ENCODE results near the gene RNF34. TPM values are rescaled to one million over a fixed set of nuclear protein-coding genes. Genes with fewer than 3 reads are reported as not detected.
A peak's percentile ranks its signal among the peaks of the same experiment; 100 is the strongest.

The RNF34 gene
- total and polyA plus RNA-seq, 2 of the 13 experiments (the other 11 are each of a cell fraction or from before 2014, with no cell fraction given): 36.8 to 53.2 TPM

DNA sequence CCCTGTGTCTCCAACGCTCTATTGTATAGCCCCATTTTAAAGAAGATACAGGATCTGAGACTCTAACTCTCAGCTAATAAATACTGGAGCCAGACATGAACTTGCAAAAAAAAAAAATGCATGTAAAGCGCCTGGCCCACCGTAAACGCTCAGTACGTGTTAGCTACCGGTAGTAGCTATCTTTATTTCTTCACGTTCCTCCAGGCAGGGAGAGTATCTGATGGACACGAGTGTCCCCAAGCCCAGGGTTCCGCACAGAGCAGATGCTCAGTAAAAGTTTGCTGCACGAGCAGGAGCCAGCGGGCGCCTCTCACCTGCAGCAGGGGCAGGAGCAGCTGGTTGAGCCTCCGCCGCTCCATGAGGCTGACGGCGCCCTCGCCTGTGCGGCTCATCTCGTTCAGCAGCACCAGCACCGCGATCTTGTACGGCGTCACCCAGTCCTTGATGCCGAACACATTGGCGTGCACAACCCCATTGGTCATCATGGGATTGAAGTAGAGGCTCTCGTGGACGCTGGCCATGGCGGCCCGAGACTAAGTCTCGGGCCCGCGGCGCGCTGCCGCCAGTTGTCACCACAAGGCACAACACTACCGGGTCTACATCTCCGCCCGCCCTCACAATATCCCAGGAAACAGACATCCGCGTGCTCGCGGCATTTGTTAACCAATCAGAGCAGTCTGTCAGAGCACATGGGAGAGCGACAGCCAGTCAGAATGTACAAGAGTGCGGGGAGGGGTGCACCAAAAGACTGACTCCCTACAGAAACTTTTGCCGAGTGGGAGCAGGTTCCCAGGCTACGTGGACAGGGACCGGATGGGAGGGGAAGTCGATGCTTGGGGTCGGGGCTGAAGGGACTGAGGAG, 47.9 kb upstream of the RNF34 start, which contains the start of gene ANAPC5:
ANAPC5 (minus strand) TSS at position 592 of the 862 bp plus-strand sequence; CDS start at position 521, 71 bp downstream.
- in situ Hi-C loops (cut with HindIII; ENCODE audit: extremely low pct_ligation_motif_present, low pct_unique_long_range_greater_than_20kb): no loop called here
- ATAC-seq (peak; percentile 97), FAIRE-seq (peak; percentile 98), DNase-seq (ENCODE audit: low spot score) (peak; percentile 99)
- Histone ChIP-seq H3K4me3 (replicated peaks in 1 of 3; ENCODE audit: insufficient read depth in 1 of 3, low read depth in 2 of 3, low read length in 3 of 3) (peak within 1 kb of the TSS; percentile 71 to 89 (median 81)), H3K4me2 (ENCODE audit: low read depth, low read length) (peak within 1 kb of the TSS; percentile 96), H3K79me2 (ENCODE audit: insufficient read depth, low read length) (peaks cover 24% of the 10 kb centered on the region), H3K9me3 (ENCODE audit: low read length) (no peaks in the 10 kb centered on the region), H3K27ac (ENCODE audit: extremely low read length, insufficient read depth, low read length) (peak within 1 kb of the TSS; percentile 93), H3K36me3 (replicated peaks in 1 of 2; ENCODE audit: control insufficient read depth in 1 of 2, insufficient read depth in 2 of 2, low read length in 2 of 2) (peaks cover 0 to 8% of the 10 kb centered on the region in 2 experiments; a peak in 3 of 5 replicates), H3K9ac (ENCODE audit: insufficient read depth, low read depth, low read length) (peak within 1 kb of the TSS; percentile 93), H3K4me1 (ENCODE audit: insufficient read depth, low read length) (peaks cover 45% of the 10 kb centered on the region), H4K20me1 (ENCODE audit: insufficient read depth, low read length) (no peaks in the 10 kb centered on the region), H2AFZ (ENCODE audit: low read length) (peak within 1 kb of the TSS; percentile 46), H3K27me3 (ENCODE audit: control insufficient read depth in 1 of 2, insufficient read depth in 2 of 2, low read length in 2 of 2) (no peaks in the 10 kb centered on the region; a peak in 1 of 5 replicates)
- BruUV-seq (replicated peaks): TSS peak; percentile 75
- ChIA-PET CTCF (ENCODE audit: low intra/inter-chr PET ratio, low total read pairs) (no interaction called here), POLR2A (interaction anchor here (0.6 to 2.3 kb wide), 24 partner anchors 9 to 874 kb away, joined by 3 to 37 read pairs (median 5); partner anchors contain the start of genes DIABLO, ORAI1 and RNF34)
- under 1% methylated on average over 38 of the region's 49 CpGs for WGBS (ENCODE audit: low lambda C conversion rate)
- intact Hi-C loops (cut with micrococcal nuclease; ENCODE audit: unreplicated experiment): loop anchor here (1.0 kb wide), 2 partner anchors 48 to 91 kb away; partner anchors contain the start of gene RNF34
- TF ChIP-seq TCF12 (IDR thresholded peaks at IDR 0.05) (no peak), TCF12 (CRISPR knock-in tag; IDR thresholded peaks at IDR 0.05) (no peak), SIN3A (IDR thresholded peaks at IDR 0.05; ENCODE audit: borderline replicate concordance, low read depth, low read length) (peak; percentile 73; the same call in 1 of the 2 replicates), SIX1 (CRISPR knock-in tag; IDR thresholded peaks at IDR 0.05; ENCODE audit: borderline replicate concordance) (peak; percentile 38; the same call in 1 of the 2 replicates), ZNF674 (CRISPR knock-in tag; IDR thresholded peaks at IDR 0.05; ENCODE audit: low read depth) (no peak), ZNF101 (CRISPR knock-in tag; IDR thresholded peaks at IDR 0.05; ENCODE audit: borderline replicate concordance, low read depth) (no peak), SMARCE1 (IDR thresholded peaks at IDR 0.05; ENCODE audit: borderline replicate concordance) (no peak), CHD4 (IDR thresholded peaks at IDR 0.05; ENCODE audit: borderline replicate concordance, low read length) (no peak), SALL1 (CRISPR knock-in tag; IDR thresholded peaks at IDR 0.05) (peak; percentile 73), ZNF20 (CRISPR knock-in tag; IDR thresholded peaks at IDR 0.05) (no peak), KLF13 (CRISPR knock-in tag; IDR thresholded peaks at IDR 0.05) (no peak), TAF1 (CRISPR knock-in tag; IDR thresholded peaks at IDR 0.05) (peak; percentile 93)
- TF ChIP-seq, protein P1, sequence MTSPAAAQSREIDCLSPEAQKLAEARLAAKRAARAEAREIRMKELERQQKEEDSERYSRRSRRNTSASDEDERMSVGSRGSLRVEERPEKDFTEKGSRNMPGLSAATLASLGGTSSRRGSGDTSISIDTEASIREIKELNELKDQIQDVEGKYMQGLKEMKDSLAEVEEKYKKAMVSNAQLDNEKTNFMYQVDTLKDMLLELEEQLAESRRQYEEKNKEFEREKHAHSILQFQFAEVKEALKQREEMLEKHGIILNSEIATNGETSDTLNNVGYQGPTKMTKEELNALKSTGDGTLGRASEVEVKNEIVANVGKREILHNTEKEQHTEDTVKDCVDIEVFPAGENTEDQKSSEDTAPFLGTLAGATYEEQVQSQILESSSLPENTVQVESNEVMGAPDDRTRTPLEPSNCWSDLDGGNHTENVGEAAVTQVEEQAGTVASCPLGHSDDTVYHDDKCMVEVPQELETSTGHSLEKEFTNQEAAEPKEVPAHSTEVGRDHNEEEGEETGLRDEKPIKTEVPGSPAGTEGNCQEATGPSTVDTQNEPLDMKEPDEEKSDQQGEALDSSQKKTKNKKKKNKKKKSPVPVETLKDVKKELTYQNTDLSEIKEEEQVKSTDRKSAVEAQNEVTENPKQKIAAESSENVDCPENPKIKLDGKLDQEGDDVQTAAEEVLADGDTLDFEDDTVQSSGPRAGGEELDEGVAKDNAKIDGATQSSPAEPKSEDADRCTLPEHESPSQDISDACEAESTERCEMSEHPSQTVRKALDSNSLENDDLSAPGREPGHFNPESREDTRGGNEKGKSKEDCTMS (CRISPR knock-in tag; conservative IDR thresholded peaks at IDR 0.05): no peak; the same call in 1 of the 2 replicates
- TF ChIP-seq, protein P2, sequence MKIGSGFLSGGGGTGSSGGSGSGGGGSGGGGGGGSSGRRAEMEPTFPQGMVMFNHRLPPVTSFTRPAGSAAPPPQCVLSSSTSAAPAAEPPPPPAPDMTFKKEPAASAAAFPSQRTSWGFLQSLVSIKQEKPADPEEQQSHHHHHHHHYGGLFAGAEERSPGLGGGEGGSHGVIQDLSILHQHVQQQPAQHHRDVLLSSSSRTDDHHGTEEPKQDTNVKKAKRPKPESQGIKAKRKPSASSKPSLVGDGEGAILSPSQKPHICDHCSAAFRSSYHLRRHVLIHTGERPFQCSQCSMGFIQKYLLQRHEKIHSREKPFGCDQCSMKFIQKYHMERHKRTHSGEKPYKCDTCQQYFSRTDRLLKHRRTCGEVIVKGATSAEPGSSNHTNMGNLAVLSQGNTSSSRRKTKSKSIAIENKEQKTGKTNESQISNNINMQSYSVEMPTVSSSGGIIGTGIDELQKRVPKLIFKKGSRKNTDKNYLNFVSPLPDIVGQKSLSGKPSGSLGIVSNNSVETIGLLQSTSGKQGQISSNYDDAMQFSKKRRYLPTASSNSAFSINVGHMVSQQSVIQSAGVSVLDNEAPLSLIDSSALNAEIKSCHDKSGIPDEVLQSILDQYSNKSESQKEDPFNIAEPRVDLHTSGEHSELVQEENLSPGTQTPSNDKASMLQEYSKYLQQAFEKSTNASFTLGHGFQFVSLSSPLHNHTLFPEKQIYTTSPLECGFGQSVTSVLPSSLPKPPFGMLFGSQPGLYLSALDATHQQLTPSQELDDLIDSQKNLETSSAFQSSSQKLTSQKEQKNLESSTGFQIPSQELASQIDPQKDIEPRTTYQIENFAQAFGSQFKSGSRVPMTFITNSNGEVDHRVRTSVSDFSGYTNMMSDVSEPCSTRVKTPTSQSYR (CRISPR knock-in tag; IDR thresholded peaks at IDR 0.05; ENCODE audit: borderline replicate concordance): no peak
- TF ChIP-seq, protein P3, sequence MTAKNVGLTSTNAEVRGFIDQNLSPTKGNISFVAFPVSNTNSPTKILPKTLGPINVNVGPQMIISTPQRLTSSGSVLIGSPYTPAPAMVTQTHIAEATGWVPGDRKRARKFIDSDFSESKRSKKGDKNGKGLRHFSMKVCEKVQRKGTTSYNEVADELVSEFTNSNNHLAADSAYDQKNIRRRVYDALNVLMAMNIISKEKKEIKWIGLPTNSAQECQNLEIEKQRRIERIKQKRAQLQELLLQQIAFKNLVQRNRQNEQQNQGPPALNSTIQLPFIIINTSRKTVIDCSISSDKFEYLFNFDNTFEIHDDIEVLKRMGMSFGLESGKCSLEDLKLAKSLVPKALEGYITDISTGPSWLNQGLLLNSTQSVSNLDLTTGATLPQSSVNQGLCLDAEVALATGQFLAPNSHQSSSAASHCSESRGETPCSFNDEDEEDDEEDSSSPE (CRISPR knock-in tag; IDR thresholded peaks at IDR 0.05): peak; percentile 94
